HCT116 (cell line): ENCODE measurements around the gene HOMER2. TPM values are rescaled to one million over a fixed set of nuclear protein-coding genes. Genes with fewer than 3 reads are reported as not detected.

Experiments
- ATAC-seq: fragments of 200-7000 bp; cut with Tn5 transposase; 2 replicates; pipeline ENCODE4 v1.9.1; 2020; ENCODE audit warnings: mild to moderate bottlenecking, moderate library complexity
- BruUV-seq: library from RNA; stranded (reverse); fragments of 400-500 nt; replicated peaks from 2 replicates; lab custom pipeline; 2021; lab: Mats Ljungman, UMichigan
- CTCF ChIA-PET: fragments of 300-600 bp; sonication (Branson Sonifier 250); formaldehyde crosslinking; loops from one replicate; lab custom pipeline; 2021; ENCODE audit warnings: antibody characterized with exemption; lab: Charles Lee
- POLR2A ChIA-PET: fragments of 300-600, 350-600 bp; sonication (Branson Sonifier 250); formaldehyde crosslinking; loops from one replicate; lab custom pipeline; 2021; ENCODE audit warnings: antibody characterized with exemption; lab: Charles Lee
- RAD21 ChIA-PET, 2 experiments: fragments of 300-600 bp; sonication (Branson Sonifier 250); formaldehyde crosslinking; loops; one replicate each; lab custom pipeline; 2023; ENCODE audit warnings: low total read pairs in 2 of 2; ENCODE audit not compliant: uncharacterized antibody in 2 of 2, unreplicated experiment in 2 of 2, low non-redundant PET in 1 of 2; lab: Charles Lee
- DNase-seq: peaks from one replicate; pipeline ENCODE4 v3.0.0-alpha.2; 2010; ENCODE audit warnings: low read depth, low spot score
- H2AFZ ChIP-seq: fragments of 200-600 bp; shearing (Covaris generic), sonication (generic); 2 replicates; pipeline ENCODE4 v1.6.1; 2017; ENCODE audit warnings: low read depth, mixed run types, mixed read lengths, antibody characterized with exemption, low read length; ENCODE audit not compliant: poor library complexity, severe bottlenecking
- H3K27ac ChIP-seq: 2 replicates; pipeline ENCODE4 v1.5.1; 2012; ENCODE audit warnings: low read depth, low read length
- H3K27me3 ChIP-seq: fragments of 200-600 bp; sonication (generic); 2 replicates; pipeline ENCODE4 v1.6.1; 2016; ENCODE audit warnings: mixed run types, low read length, mixed read lengths; ENCODE audit not compliant: insufficient read depth
- H3K36me3 ChIP-seq, 2 experiments: fragments of 200-500 bp in 1 of 2; fragments of 200-600 bp in 1 of 2; sonication (Bioruptor generic) in 1 of 2; sonication (generic) in 1 of 2; 2 replicates each; pipeline versions ENCODE4 v1.5.1 to v1.6.1; 2014 to 2016; ENCODE audit warnings: low read length in 2 of 2, inconsistent platforms in 1 of 2, mixed read lengths in 1 of 2, mixed run types in 1 of 2; ENCODE audit not compliant: insufficient read depth in 2 of 2, control insufficient read depth in 1 of 2
- H3K4me1 ChIP-seq, 2 experiments: fragments of 200-600 bp in 1 of 2; sonication (generic) in 1 of 2; 2 replicates each; pipeline versions ENCODE4 v1.5.1 to v1.6.1; 2012 to 2017; ENCODE audit warnings: low read length in 2 of 2, inconsistent platforms in 1 of 2, mild to moderate bottlenecking in 1 of 2, mixed read lengths in 1 of 2, mixed run types in 1 of 2, moderate library complexity in 1 of 2; ENCODE audit not compliant: insufficient read depth in 2 of 2, control insufficient read depth in 1 of 2
- H3K4me2 ChIP-seq: fragments of 200-600 bp; sonication (generic); 2 replicates; pipeline ENCODE4 v1.6.1; 2017; ENCODE audit warnings: mixed run types, low read length, mixed read lengths
- H3K4me3 ChIP-seq, 2 experiments: fragments of 200-600 bp in 1 of 2; sonication (generic) in 1 of 2; replicated peaks in 1 of 2; 2 replicates each; pipeline ENCODE4 v1.5.1; 2011 to 2016; ENCODE audit warnings: low read length in 2 of 2, control low read depth in 1 of 2, low read depth in 1 of 2, mild to moderate bottlenecking in 1 of 2, mixed read lengths in 1 of 2, mixed run types in 1 of 2
- H3K79me2 ChIP-seq: fragments of 200-600 bp; sonication (generic); 2 replicates; pipeline ENCODE4 v1.6.1; 2017; ENCODE audit warnings: mild to moderate bottlenecking, mixed run types, low read length, moderate library complexity, mixed read lengths; ENCODE audit not compliant: insufficient read depth
- H3K9ac ChIP-seq: fragments of 200-600 bp; sonication (generic); 2 replicates; pipeline ENCODE4 v1.6.1; 2016; ENCODE audit warnings: low read length, mixed read lengths
- H3K9me2 ChIP-seq: fragments of 200-600 bp; sonication (generic), shearing (Covaris generic); 2 replicates; pipeline ENCODE4 v1.6.1; 2017; ENCODE audit warnings: mixed run types, mild to moderate bottlenecking, moderate library complexity; ENCODE audit not compliant: insufficient read depth
- H3K9me3 ChIP-seq, 2 experiments: fragments of 200-500 bp in 1 of 2; fragments of 200-600 bp in 1 of 2; sonication (Bioruptor generic) in 1 of 2; sonication (generic) in 1 of 2; 2 replicates each; pipeline ENCODE4 v1.6.1; 2014 to 2017; ENCODE audit warnings: low read length in 2 of 2, mixed read lengths in 2 of 2, inconsistent platforms in 1 of 2, low read depth in 1 of 2, mild to moderate bottlenecking in 1 of 2, mixed run types in 1 of 2, moderate library complexity in 1 of 2; ENCODE audit not compliant: control insufficient read depth in 1 of 2, insufficient read depth in 1 of 2
- H4K20me1 ChIP-seq: fragments of 200-600 bp; sonication (generic), shearing (Covaris generic); 2 replicates; pipeline ENCODE4 v1.6.1; 2017; ENCODE audit warnings: mixed run types, mild to moderate bottlenecking, moderate library complexity; ENCODE audit not compliant: insufficient read depth
- EGR1 ChIP-seq: IDR thresholded peaks from 2 replicates; pipeline ENCODE4 v1.6.1; 2012; ENCODE audit warnings: low read depth
- ELF1 ChIP-seq: IDR thresholded peaks from 2 replicates; pipeline ENCODE4 v1.6.1; 2012; ENCODE audit warnings: low read depth, borderline replicate concordance
- EZH2phosphoT487 ChIP-seq: fragments of 200-600 bp; IDR thresholded peaks from 2 replicates; pipeline ENCODE4 v1.6.1; 2018; ENCODE audit warnings: antibody characterized with exemption, borderline replicate concordance
- FOSL1 ChIP-seq: IDR thresholded peaks from 2 replicates; pipeline ENCODE4 v1.6.1; 2012; ENCODE audit warnings: low read depth
- JUND ChIP-seq: IDR thresholded peaks from 2 replicates; pipeline ENCODE4 v1.6.1; 2012
- POLR2A ChIP-seq: IDR thresholded peaks from 2 replicates; pipeline ENCODE4 v1.7.0; 2011; ENCODE audit warnings: borderline replicate concordance; ENCODE audit not compliant: insufficient read depth, insufficient read length; ENCODE audit errors: extremely low read depth
- POLR2AphosphoS5 ChIP-seq: IDR thresholded peaks from 2 replicates; pipeline ENCODE4 v1.6.1; 2011; ENCODE audit warnings: mild to moderate bottlenecking, low read depth, low read length, moderate library complexity
- RAD21 ChIP-seq: IDR thresholded peaks from 2 replicates; pipeline ENCODE4 v1.6.1; 2012; ENCODE audit warnings: low read depth, mild to moderate bottlenecking
- TCF7L2 ChIP-seq: IDR thresholded peaks from 2 replicates; pipeline ENCODE4 v1.7.0; 2011; ENCODE audit warnings: borderline replicate concordance, inconsistent platforms; ENCODE audit not compliant: insufficient read depth, insufficient read length; ENCODE audit errors: extremely low read depth
- ZFX ChIP-seq: fragments of 450-650 bp; IDR thresholded peaks from 2 replicates; pipeline ENCODE4 v1.6.1; 2017
- intact Hi-C: fragments of 100-400 bp; cut with micrococcal nuclease; formaldehyde crosslinking; loops from 2 replicates; pipeline ENCODE4 v1.10.0; 2022
- total RNA-seq: library from RNA; stranded (reverse); gene quantifications from one replicate; pipeline ENCODE4 v1.2.1, GENCODE V29; 2021; ENCODE audit not compliant: unreplicated experiment
- TF ChIP-seq, protein P1 (sequence below): IDR thresholded peaks from 2 replicates; pipeline ENCODE4 v1.6.1; 2012; ENCODE audit warnings: low read depth
- TF ChIP-seq, protein P2 (sequence below), 3 experiments: fragments of 200-600 bp in 1 of 3; sonication (generic) in 1 of 3; IDR thresholded peaks in 2 of 3; conservative IDR thresholded peaks in 1 of 3; 2 replicates each; pipeline ENCODE4 v1.5.1; 2012 to 2017; ENCODE audit warnings: low read depth in 2 of 3, low read length in 2 of 3, antibody characterized with exemption in 1 of 3, borderline replicate concordance in 1 of 3, control low read depth in 1 of 3, mild to moderate bottlenecking in 1 of 3, mixed read lengths in 1 of 3, mixed run types in 1 of 3, moderate library complexity in 1 of 3; ENCODE audit not compliant: insufficient read depth in 1 of 3

HOMER2 gene
- total RNA-seq, 1 experiment from 2014 or later = 3.9 TPM

DNA sequence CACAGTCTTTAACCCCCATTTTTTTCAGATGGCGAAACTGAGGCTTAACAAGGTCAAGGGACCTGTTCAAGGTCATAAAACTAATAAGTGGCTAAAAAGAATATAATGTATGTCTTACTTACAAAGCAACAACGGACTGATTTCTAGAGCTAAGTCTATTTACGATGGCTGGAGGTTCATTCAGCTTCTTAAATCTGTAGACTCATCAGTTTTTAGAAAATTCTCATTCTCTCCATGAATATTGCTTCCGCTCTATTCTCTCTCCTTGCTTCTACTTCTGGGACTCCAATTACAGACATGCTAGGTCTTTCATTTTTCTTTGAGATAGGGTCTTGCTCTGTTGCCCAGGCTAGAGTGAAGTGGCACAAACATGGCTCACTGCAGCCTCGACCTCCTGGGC lies 74.2 kb downstream of the HOMER2 start:
- no peak overlapping the region for H3K4me2 ChIP-seq
- no peak overlapping the region for H2AFZ ChIP-seq
- DNase-seq (no peak), ATAC-seq (no peak)
- H3K9me3 ChIP-seq = no peaks in the 10 kb centered on the region
- H3K4me3 ChIP-seq = no peak overlapping the region
- H3K27ac ChIP-seq = no peak overlapping the region
- BruUV-seq = no TSS peak
- CTCF ChIA-PET = no interaction called here
- H3K9me2 ChIP-seq = no peaks in the 10 kb centered on the region
- no peaks in the 10 kb centered on the region for H3K36me3 ChIP-seq
- H3K27me3 ChIP-seq = no peaks in the 10 kb centered on the region
- POLR2A ChIA-PET = no interaction called here
- H3K4me1 ChIP-seq = peaks cover 0 to 11% of the 10 kb centered on the region in 2 experiments; a peak in 1 of 4 replicates
- intact Hi-C loops = no loop called here
- H4K20me1 ChIP-seq = no peaks in the 10 kb centered on the region
- RAD21 ChIA-PET = no interaction called here
- H3K79me2 ChIP-seq = no peaks in the 10 kb centered on the region
- TF ChIP-seq ZFX (no peak), JUND (no peak), RAD21 (no peak), TCF7L2 (no peak)
- TF ChIP-seq, protein P1, sequence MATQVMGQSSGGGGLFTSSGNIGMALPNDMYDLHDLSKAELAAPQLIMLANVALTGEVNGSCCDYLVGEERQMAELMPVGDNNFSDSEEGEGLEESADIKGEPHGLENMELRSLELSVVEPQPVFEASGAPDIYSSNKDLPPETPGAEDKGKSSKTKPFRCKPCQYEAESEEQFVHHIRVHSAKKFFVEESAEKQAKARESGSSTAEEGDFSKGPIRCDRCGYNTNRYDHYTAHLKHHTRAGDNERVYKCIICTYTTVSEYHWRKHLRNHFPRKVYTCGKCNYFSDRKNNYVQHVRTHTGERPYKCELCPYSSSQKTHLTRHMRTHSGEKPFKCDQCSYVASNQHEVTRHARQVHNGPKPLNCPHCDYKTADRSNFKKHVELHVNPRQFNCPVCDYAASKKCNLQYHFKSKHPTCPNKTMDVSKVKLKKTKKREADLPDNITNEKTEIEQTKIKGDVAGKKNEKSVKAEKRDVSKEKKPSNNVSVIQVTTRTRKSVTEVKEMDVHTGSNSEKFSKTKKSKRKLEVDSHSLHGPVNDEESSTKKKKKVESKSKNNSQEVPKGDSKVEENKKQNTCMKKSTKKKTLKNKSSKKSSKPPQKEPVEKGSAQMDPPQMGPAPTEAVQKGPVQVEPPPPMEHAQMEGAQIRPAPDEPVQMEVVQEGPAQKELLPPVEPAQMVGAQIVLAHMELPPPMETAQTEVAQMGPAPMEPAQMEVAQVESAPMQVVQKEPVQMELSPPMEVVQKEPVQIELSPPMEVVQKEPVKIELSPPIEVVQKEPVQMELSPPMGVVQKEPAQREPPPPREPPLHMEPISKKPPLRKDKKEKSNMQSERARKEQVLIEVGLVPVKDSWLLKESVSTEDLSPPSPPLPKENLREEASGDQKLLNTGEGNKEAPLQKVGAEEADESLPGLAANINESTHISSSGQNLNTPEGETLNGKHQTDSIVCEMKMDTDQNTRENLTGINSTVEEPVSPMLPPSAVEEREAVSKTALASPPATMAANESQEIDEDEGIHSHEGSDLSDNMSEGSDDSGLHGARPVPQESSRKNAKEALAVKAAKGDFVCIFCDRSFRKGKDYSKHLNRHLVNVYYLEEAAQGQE = no peak
- TF ChIP-seq, all 23 proteins: peak for 0
- H3K9ac ChIP-seq = no peak overlapping the region

DNA sequence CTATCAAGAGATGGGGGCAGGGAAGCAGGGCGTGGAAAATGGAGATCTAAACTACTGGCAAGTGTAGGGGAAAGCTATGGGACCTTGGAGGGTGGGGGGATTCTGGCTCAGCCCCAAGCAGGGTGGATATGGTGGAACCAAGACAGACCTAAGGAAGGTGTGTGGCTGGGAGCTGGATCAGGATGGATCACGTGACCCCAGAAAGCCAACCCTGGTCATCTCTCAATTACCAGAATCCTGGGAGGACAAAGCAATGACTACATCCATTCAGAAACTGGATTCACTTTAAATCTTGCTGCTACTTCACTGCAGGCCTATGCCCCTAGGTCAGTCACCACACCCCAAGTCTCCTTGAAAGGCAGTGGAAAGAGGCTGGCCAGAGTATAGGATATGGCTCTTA lies 74.7 kb downstream of the HOMER2 start:
- Histone ChIP-seq H3K9ac (no peak overlapping the region), H3K4me3 (no peak overlapping the region), H3K4me1 (peaks cover 0 to 11% of the 10 kb centered on the region in 2 experiments; a peak in 1 of 4 replicates), H4K20me1 (no peaks in the 10 kb centered on the region), H3K27me3 (no peaks in the 10 kb centered on the region), H3K27ac (no peak overlapping the region), H3K36me3 (no peaks in the 10 kb centered on the region), H3K4me2 (no peak overlapping the region), H3K9me3 (no peaks in the 10 kb centered on the region), H3K79me2 (no peaks in the 10 kb centered on the region), H2AFZ (no peak overlapping the region), H3K9me2 (no peaks in the 10 kb centered on the region)
- ChIA-PET RAD21 (no interaction called here), POLR2A (no interaction called here), CTCF (no interaction called here)
- no peak for DNase-seq
- no TSS peak for BruUV-seq
- TF ChIP-seq, protein P1 = no peak
- TF ChIP-seq, protein P2, sequence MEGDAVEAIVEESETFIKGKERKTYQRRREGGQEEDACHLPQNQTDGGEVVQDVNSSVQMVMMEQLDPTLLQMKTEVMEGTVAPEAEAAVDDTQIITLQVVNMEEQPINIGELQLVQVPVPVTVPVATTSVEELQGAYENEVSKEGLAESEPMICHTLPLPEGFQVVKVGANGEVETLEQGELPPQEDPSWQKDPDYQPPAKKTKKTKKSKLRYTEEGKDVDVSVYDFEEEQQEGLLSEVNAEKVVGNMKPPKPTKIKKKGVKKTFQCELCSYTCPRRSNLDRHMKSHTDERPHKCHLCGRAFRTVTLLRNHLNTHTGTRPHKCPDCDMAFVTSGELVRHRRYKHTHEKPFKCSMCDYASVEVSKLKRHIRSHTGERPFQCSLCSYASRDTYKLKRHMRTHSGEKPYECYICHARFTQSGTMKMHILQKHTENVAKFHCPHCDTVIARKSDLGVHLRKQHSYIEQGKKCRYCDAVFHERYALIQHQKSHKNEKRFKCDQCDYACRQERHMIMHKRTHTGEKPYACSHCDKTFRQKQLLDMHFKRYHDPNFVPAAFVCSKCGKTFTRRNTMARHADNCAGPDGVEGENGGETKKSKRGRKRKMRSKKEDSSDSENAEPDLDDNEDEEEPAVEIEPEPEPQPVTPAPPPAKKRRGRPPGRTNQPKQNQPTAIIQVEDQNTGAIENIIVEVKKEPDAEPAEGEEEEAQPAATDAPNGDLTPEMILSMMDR (IDR thresholded peaks at IDR 0.05 in 2 of 3, conservative IDR thresholded peaks at IDR 0.05 in 1 of 3; ENCODE audit: borderline replicate concordance in 1 of 3, insufficient read depth in 1 of 3, low read depth in 2 of 3, low read length in 2 of 3) = no peak
- TF ChIP-seq EGR1 (no peak), EZH2phosphoT487 (no peak), FOSL1 (no peak), ELF1 (no peak), POLR2A (no peak), POLR2AphosphoS5 (no peak)
- no peak for ATAC-seq
- intact Hi-C loops = no loop called here
